Naive B cell (primary cell): ENCODE measurements around the gene IKZF3. TPM values are rescaled to one million over a fixed set of nuclear protein-coding genes. Genes with fewer than 3 reads are reported as not detected.

Experiments
- ATAC-seq, 2 donors: fragments of 150-1000 bp; cut with Tn5 transposase; 2 replicates each; pipeline ENCODE4 v1.10.0; 2021; ENCODE audit warnings: low read depth in 2 of 2, mild to moderate bottlenecking in 2 of 2, moderate library complexity in 2 of 2
- DNase-seq: peaks from one replicate; pipeline ENCODE4 v3.0.0; 2022
- H3K27ac Mint-ChIP-seq, 6 donors: one replicate each; pipeline ENCODE4 v1.8.0; 2020 to 2022; ENCODE audit warnings: mild to moderate bottlenecking in 6 of 6, mixed read lengths in 6 of 6, moderate library complexity in 5 of 6, inconsistent platforms in 2 of 6
- H3K27me3 Mint-ChIP-seq, 3 donors: one replicate each; pipeline ENCODE4 v1.8.0; 2021 to 2022; ENCODE audit warnings: mixed read lengths in 3 of 3, mild to moderate bottlenecking in 1 of 3
- H3K36me3 Mint-ChIP-seq, 2 donors: one replicate each; pipeline ENCODE4 v1.8.0; 2020 to 2022; ENCODE audit warnings: mixed read lengths in 2 of 2, inconsistent platforms in 1 of 2, mild to moderate bottlenecking in 1 of 2
- H3K4me1 Mint-ChIP-seq, 3 donors: one replicate each; pipeline ENCODE4 v1.8.0; 2020 to 2022; ENCODE audit warnings: mixed read lengths in 3 of 3, inconsistent platforms in 1 of 3, mild to moderate bottlenecking in 1 of 3, moderate library complexity in 1 of 3
- H3K4me3 Mint-ChIP-seq, 8 donors: one replicate each; pipeline ENCODE4 v1.8.0; 2020 to 2022; ENCODE audit warnings: mild to moderate bottlenecking in 8 of 8, mixed read lengths in 8 of 8, moderate library complexity in 8 of 8, inconsistent platforms in 2 of 8
- H3K9me3 Mint-ChIP-seq, 7 donors: one replicate each; pipeline ENCODE4 v1.8.0; 2020 to 2022; ENCODE audit warnings: mixed read lengths in 7 of 7, mild to moderate bottlenecking in 5 of 7, inconsistent platforms in 2 of 7, moderate library complexity in 1 of 7
- polyA plus RNA-seq, 6 donors: library from polyadenylated mRNA; unstranded; fragments of 300-500 nt; fragmentation: Illumina TruSeq; gene quantifications; one replicate each; pipeline ENCODE4 v1.2.3, GENCODE V29; 2021; ENCODE audit warnings: low read depth in 6 of 6

Gene IKZF3
- polyA plus RNA-seq, 6 donors from 2014 or later: 0.75 to 127 (median 39.8) TPM

GRCh38 chr17:39822051-39822451, 42.1 kb downstream of the IKZF3 start:
- Mint-ChIP-seq H3K9me3 (peaks cover 10 to 43% (median 33%) of the 10 kb centered on the region in 7 donors), H3K4me1 (peaks cover 51 to 64% (median 59%) of the 10 kb centered on the region in 3 donors), H3K27ac (peak overlapping the region; percentile 85 to 98 (median 95)), H3K36me3 (peaks cover 66 to 67% of the 10 kb centered on the region in 2 donors), H3K27me3 (no peaks in the 10 kb centered on the region), H3K4me3 (peak overlapping the region; percentile 5 to 82 (median 64))
- DNase-seq (peak; percentile 54), ATAC-seq (peak; percentile 88 to 89)

GRCh38 chr17:39820987-39821386, 43.1 kb downstream of the IKZF3 start:
- peak overlapping the region; percentile 85 to 98 (median 95) for H3K27ac Mint-ChIP-seq
- H3K4me1 Mint-ChIP-seq: peaks cover 51 to 61% (median 54%) of the 10 kb centered on the region in 3 donors
- no peaks in the 10 kb centered on the region for H3K27me3 Mint-ChIP-seq
- H3K9me3 Mint-ChIP-seq: peaks cover 10 to 41% (median 33%) of the 10 kb centered on the region in 7 donors
- H3K36me3 Mint-ChIP-seq: peaks cover 57 to 60% of the 10 kb centered on the region in 2 donors
- DNase-seq (no peak), ATAC-seq (no peak)
- peak overlapping the region in 6 of 8 donors; percentile 26 to 80 (median 50) for H3K4me3 Mint-ChIP-seq

DNA sequence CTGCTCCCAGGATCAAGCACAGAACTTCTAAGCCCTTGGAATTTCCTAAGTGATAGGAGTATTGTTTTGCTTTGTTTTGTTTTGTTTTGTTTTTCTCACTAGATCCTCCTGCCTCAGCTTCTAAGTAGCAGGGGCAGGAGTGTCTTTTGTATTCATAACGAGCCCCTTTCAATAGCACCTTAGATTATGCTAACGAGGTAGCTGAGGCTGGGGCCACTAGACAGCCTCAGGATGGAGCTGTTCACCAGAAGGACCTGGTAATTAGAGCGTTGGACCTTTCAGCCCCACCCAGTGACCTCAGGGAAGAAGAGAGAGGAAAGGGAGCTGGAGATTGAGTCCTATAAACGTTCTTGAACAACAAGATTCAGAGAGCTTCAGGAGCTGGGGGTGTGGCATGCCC, 43.6 kb downstream of the IKZF3 start:
- Mint-ChIP-seq H3K27ac (peak overlapping the region; percentile 73 to 98 (median 95)), H3K4me3 (peak overlapping the region in 7 of 8 donors; percentile 30 to 80 (median 54)), H3K27me3 (no peaks in the 10 kb centered on the region), H3K4me1 (peaks cover 50 to 62% (median 53%) of the 10 kb centered on the region in 3 donors), H3K9me3 (peaks cover 10 to 37% (median 32%) of the 10 kb centered on the region in 7 donors), H3K36me3 (peaks cover 54 to 59% of the 10 kb centered on the region in 2 donors)
- no peak for DNase-seq
- no peak for ATAC-seq

- Mint-ChIP-seq H3K36me3 (peaks cover 56 to 60% of the 10 kb centered on the region in 2 donors), H3K9me3 (peaks cover 6 to 17% (median 12%) of the 10 kb centered on the region in 7 donors), H3K27ac (peak overlapping the region; percentile 83 to 96 (median 89)), H3K4me1 (peaks cover 58 to 78% (median 58%) of the 10 kb centered on the region in 3 donors), H3K4me3 (peak overlapping the region; percentile 42 to 83 (median 64)), H3K27me3 (no peaks in the 10 kb centered on the region)
- ATAC-seq (peak in 1 of 2 donors; percentile 28), DNase-seq (peak; percentile 6)
Observed at GRCh38 chr17:39818358-39819000, 45.6 kb downstream of the IKZF3 start.

DNA sequence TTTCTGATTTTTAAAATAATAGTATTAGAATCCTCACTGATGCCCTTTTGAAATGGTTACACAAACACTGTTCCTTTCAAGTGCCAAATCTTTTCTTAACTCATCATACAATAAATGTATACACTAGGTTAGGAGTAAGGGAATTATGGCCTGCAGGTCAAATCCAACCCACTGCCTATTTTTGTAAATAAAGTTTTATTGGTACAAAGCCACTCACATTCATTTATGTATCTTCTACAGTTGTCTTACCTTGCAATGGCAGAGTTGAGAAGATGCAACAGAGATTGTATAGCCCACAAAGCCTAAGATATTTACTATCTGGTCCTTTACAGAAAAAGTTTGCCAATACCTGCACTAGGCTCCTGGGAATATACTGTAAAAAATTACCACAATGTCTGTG, 47.8 kb downstream of the IKZF3 start:
- Mint-ChIP-seq H3K4me3 (no peak overlapping the region), H3K9me3 (peaks cover 0 to 1% (median 0%) of the 10 kb centered on the region in 7 donors), H3K27me3 (no peaks in the 10 kb centered on the region), H3K27ac (no peak overlapping the region), H3K4me1 (peaks cover 51 to 76% (median 54%) of the 10 kb centered on the region in 3 donors), H3K36me3 (peaks cover 47 to 49% of the 10 kb centered on the region in 2 donors)
- no peak for DNase-seq
- ATAC-seq: no peak

GRCh38 chr17:39814497-39814896, 49.6 kb downstream of the IKZF3 start:
- H3K27ac Mint-ChIP-seq: peak overlapping the region in 5 of 6 donors; percentile 24 to 92 (median 79)
- H3K9me3 Mint-ChIP-seq: no peaks in the 10 kb centered on the region
- peaks cover 41 to 72% (median 46%) of the 10 kb centered on the region in 3 donors for H3K4me1 Mint-ChIP-seq
- no peak for DNase-seq
- no peak for ATAC-seq
- peak overlapping the region in 1 of 8 donors; percentile 4 for H3K4me3 Mint-ChIP-seq
- no peaks in the 10 kb centered on the region for H3K27me3 Mint-ChIP-seq
- peaks cover 36 to 42% of the 10 kb centered on the region in 2 donors for H3K36me3 Mint-ChIP-seq

DNA sequence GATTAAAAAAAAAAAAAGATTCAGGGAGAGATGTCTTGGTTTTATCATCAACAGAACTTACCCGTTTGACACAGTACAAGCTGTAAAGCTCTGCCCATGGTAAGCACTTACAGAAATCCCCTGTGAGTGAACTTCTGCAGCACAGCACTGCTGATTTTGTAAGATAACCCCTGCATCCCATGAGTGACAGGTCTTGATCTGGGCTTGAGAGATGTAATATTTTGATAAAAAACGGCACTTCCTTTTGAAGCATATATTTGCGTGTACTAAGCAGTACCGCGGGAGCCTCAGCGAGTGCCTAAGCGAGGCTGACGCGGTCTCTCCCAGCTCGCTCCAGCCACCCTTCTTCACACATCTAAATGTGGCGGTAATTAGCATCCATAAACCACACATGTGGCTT, 50.5 kb downstream of the IKZF3 start:
- peaks cover 40 to 42% of the 10 kb centered on the region in 2 donors for H3K36me3 Mint-ChIP-seq

DNA sequence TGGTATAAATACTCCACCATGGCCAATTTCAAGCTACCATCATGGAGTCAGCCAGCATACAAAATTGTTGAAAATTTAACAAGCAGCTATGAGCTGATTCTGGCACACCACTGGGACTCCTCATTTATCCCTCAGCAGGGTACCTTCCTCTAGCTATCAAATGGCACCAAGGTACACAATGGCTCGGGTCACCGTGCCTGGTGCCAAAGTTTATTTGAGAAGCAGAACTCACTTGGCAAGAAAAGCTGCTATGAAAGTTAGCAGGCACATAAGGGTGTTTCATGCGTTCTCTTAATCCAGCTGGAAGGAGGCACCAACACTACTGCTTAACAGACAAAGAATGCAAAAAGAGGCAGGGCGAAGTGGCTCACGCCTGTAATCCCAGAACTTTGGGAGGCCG, 51.6 kb downstream of the IKZF3 start:
- H3K27ac Mint-ChIP-seq: peak overlapping the region in 3 of 6 donors; percentile 58 to 84 (median 76)
- H3K27me3 Mint-ChIP-seq: no peaks in the 10 kb centered on the region
- ATAC-seq: no peak
- H3K4me1 Mint-ChIP-seq: peaks cover 48 to 77% (median 54%) of the 10 kb centered on the region in 3 donors
- no peaks in the 10 kb centered on the region for H3K9me3 Mint-ChIP-seq
- no peak for DNase-seq
- H3K36me3 Mint-ChIP-seq: peaks cover 39 to 42% of the 10 kb centered on the region in 2 donors
- H3K4me3 Mint-ChIP-seq: peak overlapping the region in 1 of 8 donors; percentile 21

More for the DNA sequence above, 50.5 kb downstream of the IKZF3 start:
- peak overlapping the region in 2 of 8 donors; percentile 35 to 69 for H3K4me3 Mint-ChIP-seq
- no peaks in the 10 kb centered on the region for H3K9me3 Mint-ChIP-seq
- DNase-seq (no peak), ATAC-seq (peak; percentile 21 to 37)
- peaks cover 46 to 72% (median 51%) of the 10 kb centered on the region in 3 donors for H3K4me1 Mint-ChIP-seq
- peak overlapping the region in 4 of 6 donors; percentile 75 to 93 (median 92) for H3K27ac Mint-ChIP-seq
- no peaks in the 10 kb centered on the region for H3K27me3 Mint-ChIP-seq

DNA sequence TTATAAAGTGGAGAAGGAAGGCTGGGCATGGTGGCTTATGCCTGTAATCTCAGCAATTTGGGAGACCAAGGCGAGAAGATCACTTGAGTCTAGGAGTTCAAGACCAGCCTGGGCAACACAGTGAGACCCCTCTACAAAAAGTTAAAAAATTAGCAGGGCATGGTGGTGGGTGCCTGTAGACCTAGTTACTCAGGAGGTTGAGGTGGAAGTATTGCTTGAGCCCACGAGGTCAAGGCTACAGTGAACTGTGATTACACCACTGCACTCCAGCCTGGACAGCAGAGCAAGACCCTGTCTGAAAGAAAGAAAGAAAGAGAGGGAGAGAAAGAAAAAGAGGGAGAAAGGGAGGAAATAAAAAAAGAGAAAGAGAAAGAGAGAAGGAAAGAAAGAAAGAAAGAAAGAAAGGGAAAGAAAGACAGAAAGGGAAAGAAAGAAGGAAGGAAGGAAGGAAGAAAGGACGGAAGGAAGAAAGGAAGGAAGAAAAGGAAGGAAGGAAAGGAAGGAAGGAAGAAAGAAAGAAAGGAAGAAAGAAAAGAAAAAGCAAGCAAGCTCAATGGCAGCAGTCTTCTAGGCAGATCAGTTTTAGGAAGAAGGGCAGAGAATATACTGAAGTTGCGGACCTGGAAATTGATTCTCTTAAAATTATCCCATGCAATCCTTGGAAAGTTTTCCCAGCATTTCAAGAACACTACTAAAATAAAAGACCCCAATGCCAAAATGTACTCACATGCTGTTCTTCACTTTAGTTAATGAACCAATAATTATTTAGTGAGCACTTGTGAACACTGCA, 53.0 kb downstream of the IKZF3 start:
- peaks cover 42 to 46% of the 10 kb centered on the region in 2 donors for H3K36me3 Mint-ChIP-seq
- H3K9me3 Mint-ChIP-seq: no peaks in the 10 kb centered on the region
- peak overlapping the region in 2 of 8 donors; percentile 36 to 39 for H3K4me3 Mint-ChIP-seq
- no peak for DNase-seq
- H3K27ac Mint-ChIP-seq: peak overlapping the region; percentile 84 to 97 (median 88)
- H3K27me3 Mint-ChIP-seq: no peaks in the 10 kb centered on the region
- H3K4me1 Mint-ChIP-seq: peaks cover 56 to 84% (median 63%) of the 10 kb centered on the region in 3 donors
- ATAC-seq: no peak

- Mint-ChIP-seq H3K9me3 (no peaks in the 10 kb centered on the region), H3K36me3 (peaks cover 31 to 38% of the 10 kb centered on the region in 2 donors), H3K27me3 (no peaks in the 10 kb centered on the region), H3K4me3 (no peak overlapping the region), H3K4me1 (peaks cover 61 to 88% (median 70%) of the 10 kb centered on the region in 3 donors), H3K27ac (peak overlapping the region in 4 of 6 donors; percentile 65 to 84 (median 78))
- no peak for DNase-seq
- no peak for ATAC-seq
Observed at GRCh38 chr17:39809221-39809620, 54.9 kb downstream of the IKZF3 start.

- DNase-seq: no peak
- peak overlapping the region; percentile 69 to 92 (median 85) for H3K27ac Mint-ChIP-seq
- peaks cover 26 to 31% of the 10 kb centered on the region in 2 donors for H3K36me3 Mint-ChIP-seq
- no peaks in the 10 kb centered on the region for H3K27me3 Mint-ChIP-seq
- H3K9me3 Mint-ChIP-seq: no peaks in the 10 kb centered on the region
- peaks cover 57 to 88% (median 64%) of the 10 kb centered on the region in 3 donors for H3K4me1 Mint-ChIP-seq
- peak overlapping the region in 1 of 8 donors; percentile 40 for H3K4me3 Mint-ChIP-seq
- ATAC-seq: no peak
Observed at GRCh38 chr17:39808409-39808997, 55.6 kb downstream of the IKZF3 start.

- H3K4me1 Mint-ChIP-seq: peaks cover 54 to 83% (median 55%) of the 10 kb centered on the region in 3 donors
- peak overlapping the region; percentile 6 to 84 (median 58) for H3K27ac Mint-ChIP-seq
- DNase-seq (no peak), ATAC-seq (no peak)
- H3K9me3 Mint-ChIP-seq: no peaks in the 10 kb centered on the region
- H3K4me3 Mint-ChIP-seq: no peak overlapping the region
- no peaks in the 10 kb centered on the region for H3K27me3 Mint-ChIP-seq
- H3K36me3 Mint-ChIP-seq: peaks cover 19 to 26% of the 10 kb centered on the region in 2 donors
Observed at GRCh38 chr17:39804839-39805238, 59.3 kb downstream of the IKZF3 start.

DNA sequence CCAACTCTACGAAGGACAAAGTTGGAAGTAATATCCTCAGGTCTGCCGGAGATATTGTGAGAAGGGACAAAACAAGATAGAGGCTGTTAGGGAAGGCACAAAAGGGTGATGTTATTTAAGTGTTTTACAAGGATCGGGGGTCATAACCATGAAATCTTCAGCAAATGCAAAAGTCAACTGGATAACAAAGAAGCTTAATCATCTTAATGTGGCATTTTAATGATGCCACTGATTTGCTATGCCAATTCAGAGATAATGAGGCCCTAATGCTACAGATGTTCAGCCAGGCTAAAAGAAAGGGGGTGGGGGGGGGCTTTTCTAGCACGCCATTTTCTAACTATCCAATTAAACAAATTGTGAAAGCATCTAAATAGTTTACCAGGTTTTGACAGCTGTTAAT, 63.1 kb downstream of the IKZF3 start:
- Mint-ChIP-seq H3K4me1 (peaks cover 60 to 84% (median 64%) of the 10 kb centered on the region in 3 donors), H3K4me3 (peak overlapping the region in 7 of 8 donors; percentile 54 to 74 (median 63)), H3K27ac (peak overlapping the region; percentile 60 to 95 (median 86)), H3K36me3 (peaks cover 16 to 40% of the 10 kb centered on the region in 2 donors), H3K27me3 (no peaks in the 10 kb centered on the region), H3K9me3 (no peaks in the 10 kb centered on the region)
- DNase-seq: no peak
- no peak for ATAC-seq
